GM12878 (cell line): ENCODE results near the gene AGO4. TPM values are rescaled to one million over a fixed set of nuclear protein-coding genes. Genes with fewer than 3 reads are reported as not detected.
"Not testable (repeated sequence)": the region's sequence is repeated elsewhere in the genome, so short reads cannot be mapped to it uniquely, and the experiment has no call there.

Experiments
- ATAC-seq: fragments of 200-7000 bp; cut with Tn5 transposase; 3 replicates; pipeline ENCODE4 v1.9.1; 2020; ENCODE audit warnings: mild to moderate bottlenecking, moderate library complexity
- BruUV-seq: library from RNA; stranded (reverse); fragments of 400-500 nt; replicated peaks from 2 replicates; lab custom pipeline; 2021; lab: Mats Ljungman, UMichigan
- CTCF ChIA-PET: fragments of 300-600 bp; sonication (Branson Sonifier 250); formaldehyde crosslinking; extraction: SDS; loops from one replicate; lab custom pipeline; 2021; ENCODE audit warnings: inconsistent platforms; lab: Yijun Ruan, JAX
- POLR2A ChIA-PET: fragments of 350-600 bp; formaldehyde crosslinking; extraction: SDS; loops from one replicate; lab custom pipeline; 2021; ENCODE audit warnings: inconsistent platforms; lab: Charles Lee
- RAD21 ChIA-PET: fragments of 300-600 bp; sonication (Branson Sonifier 250); formaldehyde crosslinking; loops from one replicate; lab custom pipeline; 2023; ENCODE audit warnings: antibody characterized with exemption; ENCODE audit not compliant: unreplicated experiment; lab: Charles Lee
- SMC1A ChIA-PET: fragments of 300-600 bp; sonication (Branson Sonifier 250); formaldehyde crosslinking; loops from one replicate; lab custom pipeline; 2023; ENCODE audit not compliant: unreplicated experiment, uncharacterized antibody; lab: Charles Lee
- DNase-seq: peaks from one replicate; pipeline ENCODE4 v3.0.0-alpha.2; 2011; ENCODE audit warnings: low read depth, low spot score
- FAIRE-seq: peaks from 3 replicates; lab custom pipeline; 2011; peaks lifted over from hg19 to GRCh38; lab: Jason Lieb, UNC
- H2AFZ ChIP-seq: 2 replicates; pipeline ENCODE4 v1.6.0; 2011; ENCODE audit warnings: low read depth, low read length, control low read depth; ENCODE audit not compliant: control insufficient read depth
- H3K27ac ChIP-seq: 2 replicates; pipeline ENCODE4 v1.5.1; 2011; ENCODE audit warnings: control low read depth; ENCODE audit not compliant: control insufficient read depth, insufficient read depth
- H3K27me3 ChIP-seq, 2 experiments: replicated peaks in 1 of 2; 2 replicates each; pipeline versions ENCODE4 v1.6.0 to v1.6.1; 2011; ENCODE audit warnings: low read length in 1 of 2; ENCODE audit not compliant: control insufficient read depth in 2 of 2, insufficient read depth in 2 of 2
- H3K36me3 ChIP-seq, 2 experiments: 2 replicates each; pipeline ENCODE4 v1.5.1; 2011; ENCODE audit warnings: low read length in 1 of 2; ENCODE audit not compliant: control insufficient read depth in 2 of 2, insufficient read depth in 2 of 2
- H3K4me1 ChIP-seq: 2 replicates; pipeline ENCODE4 v1.6.1; 2011; ENCODE audit warnings: mild to moderate bottlenecking, low read length, moderate library complexity, mixed read lengths; ENCODE audit not compliant: control insufficient read depth, insufficient read depth
- H3K4me2 ChIP-seq: 2 replicates; pipeline ENCODE4 v1.6.0; 2011; ENCODE audit warnings: control low read depth; ENCODE audit not compliant: control insufficient read depth, insufficient read depth
- H3K4me3 ChIP-seq: fragments of 200-600 bp; sonication (generic); 2 replicates; pipeline ENCODE4 v1.5.1; 2016
- H3K79me2 ChIP-seq: 2 replicates; pipeline ENCODE4 v1.6.0; 2011; ENCODE audit warnings: low read length; ENCODE audit not compliant: control insufficient read depth, insufficient read depth
- H3K9ac ChIP-seq: 2 replicates; pipeline ENCODE4 v1.8.0; 2011; ENCODE audit warnings: low read length, control low read depth, mixed read lengths; ENCODE audit not compliant: control insufficient read depth, insufficient read depth
- H3K9me3 ChIP-seq: replicated peaks from 3 replicates; pipeline ENCODE4 v1.5.1; 2011; ENCODE audit warnings: mild to moderate bottlenecking, low read length; ENCODE audit not compliant: control insufficient read depth, insufficient read depth
- H4K20me1 ChIP-seq: 2 replicates; pipeline ENCODE4 v1.6.0; 2011; ENCODE audit not compliant: control insufficient read depth, insufficient read depth
- PAX5 ChIP-seq: IDR thresholded peaks from 2 replicates; pipeline ENCODE4 v1.6.1; 2011; ENCODE audit warnings: low read depth, low read length, borderline replicate concordance
- WGBS: methylation state at CpG from one replicate; pipeline ENCODE4 v1.1.6; 2016; ENCODE audit warnings: low lambda C conversion rate; ENCODE audit not compliant: insufficient replicate concordance, insufficient coverage; ENCODE audit errors: missing lambda C conversion rate; 5-methylcytosine and 5-hydroxymethylcytosine counted together
- in situ Hi-C: fragments of 300-500 bp; cut with MboI; formaldehyde crosslinking; loops from 9 replicates; pipeline ENCODE4 v1.14.3; 2018; ENCODE audit warnings: mixed read lengths
- intact Hi-C: fragments of 100-400 bp; cut with micrococcal nuclease; formaldehyde crosslinking; loops from one replicate; pipeline ENCODE4 v1.14.2; 2022; ENCODE audit not compliant: unreplicated experiment
- polyA plus RNA-seq, 11 experiments: library from polyadenylated mRNA; depleted of rRNA in 4 of 11; unstranded in 6 of 11; stranded (reverse) in 5 of 11; fragments of >200 nt; fragmentation: Nextera tagmentation in 4 of 11; fragmentation: Illumina TruSeq in 1 of 11; extraction: Ambion mirVana in 4 of 11; extraction: Trizol in 1 of 11; gene quantifications; 1 replicate in 1 of 11; 2 replicates in 10 of 11; pipeline versions ENCODE4 v1.2.1 to v1.2.3, GENCODE V29; 2011 to 2016; ENCODE audit warnings: inconsistent platforms in 2 of 11, missing spikeins in 2 of 11, low read depth in 1 of 11
- total RNA-seq, 4 experiments: library from RNA; depleted of rRNA in 3 of 4; stranded (reverse); fragments of >200 nt in 3 of 4; fragmentation: Illumina TruSeq in 1 of 4; extraction: Trizol in 1 of 4; gene quantifications; 2 replicates each; pipeline versions ENCODE4 v1.2.1 to v1.2.3, GENCODE V29; 2013 to 2021
- TF ChIP-seq, protein P1 (sequence below): fragments of 450-650 bp; IDR thresholded peaks from 2 replicates; pipeline ENCODE4 v1.6.1; 2018; ENCODE audit warnings: mild to moderate bottlenecking, low read depth, moderate library complexity; ENCODE audit not compliant: partially characterized antibody
- TF ChIP-seq, protein P2 (sequence below): IDR thresholded peaks from 2 replicates; pipeline ENCODE4 v1.6.1; 2011; ENCODE audit warnings: borderline replicate concordance, low read depth, mild to moderate bottlenecking, moderate library complexity, low read length; ENCODE audit not compliant: insufficient read depth, poor library complexity, severe bottlenecking

AGO4 gene
- total and polyA plus RNA-seq, 10 of the 15 experiments (the other 5 are each of a cell fraction or from before 2014, with no cell fraction given), result 1.2 to 7.9 (median 3.2) TPM

DNA sequence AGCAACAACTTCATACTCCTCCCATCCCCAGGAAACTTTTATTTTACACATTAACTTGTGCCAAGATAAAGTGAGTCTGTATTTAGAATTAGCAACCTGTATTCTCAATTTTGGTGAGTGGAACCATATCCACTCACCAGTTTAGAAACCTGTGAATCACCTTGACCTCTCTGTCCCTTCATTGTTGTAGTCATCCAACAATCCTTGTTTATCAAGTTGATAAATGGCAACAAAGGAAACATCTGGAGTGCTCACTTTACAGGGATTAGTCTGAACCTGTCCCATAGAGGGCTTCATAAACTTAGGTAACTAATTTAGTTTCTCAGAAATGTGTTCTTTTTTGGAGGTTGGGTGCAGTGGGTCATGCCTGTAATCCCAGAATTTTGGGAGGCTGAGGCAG is 34.1 kb upstream of the AGO4 start:
- TF ChIP-seq, protein P1, sequence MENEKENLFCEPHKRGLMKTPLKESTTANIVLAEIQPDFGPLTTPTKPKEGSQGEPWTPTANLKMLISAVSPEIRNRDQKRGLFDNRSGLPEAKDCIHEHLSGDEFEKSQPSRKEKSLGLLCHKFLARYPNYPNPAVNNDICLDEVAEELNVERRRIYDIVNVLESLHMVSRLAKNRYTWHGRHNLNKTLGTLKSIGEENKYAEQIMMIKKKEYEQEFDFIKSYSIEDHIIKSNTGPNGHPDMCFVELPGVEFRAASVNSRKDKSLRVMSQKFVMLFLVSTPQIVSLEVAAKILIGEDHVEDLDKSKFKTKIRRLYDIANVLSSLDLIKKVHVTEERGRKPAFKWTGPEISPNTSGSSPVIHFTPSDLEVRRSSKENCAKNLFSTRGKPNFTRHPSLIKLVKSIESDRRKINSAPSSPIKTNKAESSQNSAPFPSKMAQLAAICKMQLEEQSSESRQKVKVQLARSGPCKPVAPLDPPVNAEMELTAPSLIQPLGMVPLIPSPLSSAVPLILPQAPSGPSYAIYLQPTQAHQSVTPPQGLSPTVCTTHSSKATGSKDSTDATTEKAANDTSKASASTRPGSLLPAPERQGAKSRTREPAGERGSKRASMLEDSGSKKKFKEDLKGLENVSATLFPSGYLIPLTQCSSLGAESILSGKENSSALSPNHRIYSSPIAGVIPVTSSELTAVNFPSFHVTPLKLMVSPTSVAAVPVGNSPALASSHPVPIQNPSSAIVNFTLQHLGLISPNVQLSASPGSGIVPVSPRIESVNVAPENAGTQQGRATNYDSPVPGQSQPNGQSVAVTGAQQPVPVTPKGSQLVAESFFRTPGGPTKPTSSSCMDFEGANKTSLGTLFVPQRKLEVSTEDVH, result no peak
- Histone ChIP-seq H3K27me3 (no peaks in the 10 kb centered on the region), H3K79me2 (peaks cover 6% of the 10 kb centered on the region), H4K20me1 (no peaks in the 10 kb centered on the region), H3K9ac (no peak overlapping the region), H3K4me2 (no peak overlapping the region), H3K27ac (no peak overlapping the region), H3K9me3 (no peaks in the 10 kb centered on the region), H2AFZ (no peak overlapping the region), H3K4me3 (no peak overlapping the region), H3K4me1 (peaks cover 9% of the 10 kb centered on the region), H3K36me3 (no peaks in the 10 kb centered on the region)
- POLR2A ChIA-PET, result no interaction called here
- BruUV-seq, result no TSS peak
- intact Hi-C loops, result loop anchor here (1.0 to 5.0 kb wide), 4 partner anchors 56 to 321 kb away; partner anchors contain the start of genes C1orf216 and PSMB2
- RAD21 ChIA-PET, result interaction anchor here (1.8 to 2.6 kb wide), 3 partner anchors 59 to 209 kb away, joined by 4 to 16 read pairs (median 12); no protein-coding TSS in a partner anchor
- CTCF ChIA-PET, result interaction anchor here (0.7 to 7.0 kb wide), 5 partner anchors 10 to 206 kb away, joined by 3 to 58 read pairs (median 37); partner anchors contain the start of gene C1orf216
- ATAC-seq (no peak), FAIRE-seq (no peak), DNase-seq (no peak)
- in situ Hi-C loops, result no loop called here
- SMC1A ChIA-PET, result interaction anchor here (0.9 to 1.0 kb wide), 2 partner anchors 205 to 209 kb away, joined by 3 to 4 read pairs; no protein-coding TSS in a partner anchor

- CTCF ChIA-PET, result interaction anchor here (0.6 to 7.0 kb wide), 14 partner anchors 13 to 325 kb away, joined by 3 to 58 read pairs (median 4); partner anchors contain the start of gene C1orf216
- H3K4me3 ChIP-seq, H2AFZ ChIP-seq, POLR2A ChIA-PET, H3K36me3 ChIP-seq, H3K27ac ChIP-seq, intact Hi-C loops, DNase-seq, FAIRE-seq, H3K9ac ChIP-seq, H3K9me3 ChIP-seq, H3K79me2 ChIP-seq, H3K4me2 ChIP-seq, BruUV-seq, H4K20me1 ChIP-seq, H3K4me1 ChIP-seq, H3K27me3 ChIP-seq: not testable (repeated sequence)
- RAD21 ChIA-PET, result interaction anchor here (1.2 to 1.8 kb wide), 3 partner anchors 60 to 326 kb away, joined by 3 to 7 read pairs (median 5); no protein-coding TSS in a partner anchor
- SMC1A ChIA-PET, result interaction anchor here (0.6 to 3.3 kb wide), 7 partner anchors 11 to 325 kb away, joined by 3 to 15 read pairs (median 5); no protein-coding TSS in a partner anchor
- TF ChIP-seq, protein P2, sequence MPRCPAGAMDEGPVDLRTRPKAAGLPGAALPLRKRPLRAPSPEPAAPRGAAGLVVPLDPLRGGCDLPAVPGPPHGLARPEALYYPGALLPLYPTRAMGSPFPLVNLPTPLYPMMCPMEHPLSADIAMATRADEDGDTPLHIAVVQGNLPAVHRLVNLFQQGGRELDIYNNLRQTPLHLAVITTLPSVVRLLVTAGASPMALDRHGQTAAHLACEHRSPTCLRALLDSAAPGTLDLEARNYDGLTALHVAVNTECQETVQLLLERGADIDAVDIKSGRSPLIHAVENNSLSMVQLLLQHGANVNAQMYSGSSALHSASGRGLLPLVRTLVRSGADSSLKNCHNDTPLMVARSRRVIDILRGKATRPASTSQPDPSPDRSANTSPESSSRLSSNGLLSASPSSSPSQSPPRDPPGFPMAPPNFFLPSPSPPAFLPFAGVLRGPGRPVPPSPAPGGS, result peak; percentile 15
- TF ChIP-seq PAX5, result peak; percentile 32; the same call in 1 of the 2 replicates
- 73% methylated on average over 6 of the region's 6 CpGs for WGBS
- ATAC-seq, result peak; percentile 55
- in situ Hi-C loops, result loop anchor here (5.0 kb wide), 1 partner anchor 209 kb away; no protein-coding TSS in a partner anchor
Measured at GRCh38 chr1:35776172-35776571, 31.6 kb upstream of the AGO4 start.
